ENCODE data around the gene SCUBE1. TPM values are rescaled to one million over a fixed set of nuclear protein-coding genes. Genes with fewer than 3 reads are reported as not detected.
A peak's percentile ranks its signal among the peaks of the same experiment; 100 is the strongest.

Gene SCUBE1
- total RNA-seq, 1 donor from 2014 or later: not detected

- no peaks in the 10 kb centered on the region for H3K27me3 Mint-ChIP-seq
- intact Hi-C loops (cut with micrococcal nuclease): no loop called here
- no peak for DNase-seq
- no peaks in the 10 kb centered on the region for H3K9me3 Mint-ChIP-seq
- no peaks in the 10 kb centered on the region for H3K36me3 Mint-ChIP-seq (ENCODE audit: low read depth)
- H3K4me1 Mint-ChIP-seq: peaks cover 26% of the 10 kb centered on the region
- H3K4me3 Mint-ChIP-seq: no peak overlapping the region
- no peak overlapping the region for H3K27ac Mint-ChIP-seq
Measured at GRCh38 chr22:43267981-43268660, 75.1 kb downstream of the SCUBE1 start.

- Mint-ChIP-seq H3K27ac (no peak overlapping the region), H3K27me3 (no peaks in the 10 kb centered on the region), H3K4me1 (peaks cover 33% of the 10 kb centered on the region), H3K4me3 (no peak overlapping the region), H3K9me3 (no peaks in the 10 kb centered on the region), H3K36me3 (ENCODE audit: low read depth) (no peaks in the 10 kb centered on the region)
- no peak for DNase-seq
- intact Hi-C loops (cut with micrococcal nuclease): no loop called here
Measured at GRCh38 chr22:43267332-43267980, 75.7 kb downstream of the SCUBE1 start.

- intact Hi-C loops (cut with micrococcal nuclease): no loop called here
- H3K27me3 Mint-ChIP-seq: no peaks in the 10 kb centered on the region
- H3K4me1 Mint-ChIP-seq: peaks cover 31% of the 10 kb centered on the region
- H3K27ac Mint-ChIP-seq: peak overlapping the region; percentile 30
- H3K36me3 Mint-ChIP-seq (ENCODE audit: low read depth): no peaks in the 10 kb centered on the region
- H3K9me3 Mint-ChIP-seq: no peaks in the 10 kb centered on the region
- no peak overlapping the region for H3K4me3 Mint-ChIP-seq
- DNase-seq: no peak
Measured at GRCh38 chr22:43266076-43266475, 77.1 kb downstream of the SCUBE1 start.

GRCh38 chr22:43263645-43264514 is 79.3 kb downstream of the SCUBE1 start:
- intact Hi-C loops (cut with micrococcal nuclease): loop anchor here (2.0 kb wide), 1 partner anchor 77 kb away; the partner anchor contains the start of gene TTLL12
- no peaks in the 10 kb centered on the region for H3K9me3 Mint-ChIP-seq
- no peaks in the 10 kb centered on the region for H3K27me3 Mint-ChIP-seq

GRCh38 chr22:43262990-43263644 is 80.1 kb downstream of the SCUBE1 start:
- peak overlapping the region; percentile 86 for H3K27ac Mint-ChIP-seq
- intact Hi-C loops (cut with micrococcal nuclease): loop anchor here (2.0 kb wide), 1 partner anchor 76 kb away; the partner anchor contains the start of gene TTLL12
- H3K4me3 Mint-ChIP-seq: peak overlapping the region; percentile 66
- no peaks in the 10 kb centered on the region for H3K27me3 Mint-ChIP-seq
- H3K36me3 Mint-ChIP-seq (ENCODE audit: low read depth): no peaks in the 10 kb centered on the region
- peaks cover 26% of the 10 kb centered on the region for H3K4me1 Mint-ChIP-seq
- DNase-seq: peak; percentile 86
- no peaks in the 10 kb centered on the region for H3K9me3 Mint-ChIP-seq

More at GRCh38 chr22:43263645-43264514, 79.3 kb downstream of the SCUBE1 start:
- peak; percentile 95 for DNase-seq
- Mint-ChIP-seq H3K4me3 (peak overlapping the region; percentile 66), H3K36me3 (ENCODE audit: low read depth) (no peaks in the 10 kb centered on the region), H3K27ac (peak overlapping the region; percentile 86), H3K4me1 (peaks cover 26% of the 10 kb centered on the region)

GRCh38 chr22:43260331-43261231 is 82.6 kb downstream of the SCUBE1 start:
- H3K36me3 Mint-ChIP-seq (ENCODE audit: low read depth): no peaks in the 10 kb centered on the region
- H3K4me1 Mint-ChIP-seq: peaks cover 36% of the 10 kb centered on the region
- DNase-seq: no peak
- H3K27me3 Mint-ChIP-seq: peaks cover 7% of the 10 kb centered on the region
- H3K4me3 Mint-ChIP-seq: no peak overlapping the region
- intact Hi-C loops (cut with micrococcal nuclease): no loop called here
- H3K27ac Mint-ChIP-seq: no peak overlapping the region
- no peaks in the 10 kb centered on the region for H3K9me3 Mint-ChIP-seq

GRCh38 chr22:43257961-43258360 is 85.2 kb downstream of the SCUBE1 start:
- DNase-seq: no peak
- Mint-ChIP-seq H3K4me3 (no peak overlapping the region), H3K4me1 (peaks cover 15% of the 10 kb centered on the region), H3K27me3 (peaks cover 9% of the 10 kb centered on the region), H3K27ac (no peak overlapping the region), H3K36me3 (ENCODE audit: low read depth) (no peaks in the 10 kb centered on the region), H3K9me3 (no peaks in the 10 kb centered on the region)
- intact Hi-C loops (cut with micrococcal nuclease): no loop called here

GRCh38 chr22:43257549-43257948 is 85.6 kb downstream of the SCUBE1 start:
- H3K36me3 Mint-ChIP-seq (ENCODE audit: low read depth): no peaks in the 10 kb centered on the region
- intact Hi-C loops (cut with micrococcal nuclease): no loop called here
- no peak overlapping the region for H3K4me3 Mint-ChIP-seq
- H3K27ac Mint-ChIP-seq: no peak overlapping the region
- peaks cover 9% of the 10 kb centered on the region for H3K27me3 Mint-ChIP-seq
- peaks cover 11% of the 10 kb centered on the region for H3K4me1 Mint-ChIP-seq
- no peak for DNase-seq
- no peaks in the 10 kb centered on the region for H3K9me3 Mint-ChIP-seq

- Mint-ChIP-seq H3K36me3 (ENCODE audit: low read depth) (no peaks in the 10 kb centered on the region), H3K9me3 (no peaks in the 10 kb centered on the region), H3K27ac (no peak overlapping the region), H3K27me3 (peaks cover 9% of the 10 kb centered on the region), H3K4me3 (no peak overlapping the region), H3K4me1 (peaks cover 10% of the 10 kb centered on the region)
- no peak for DNase-seq
- intact Hi-C loops (cut with micrococcal nuclease): no loop called here
Measured at GRCh38 chr22:43256976-43257545, 86.1 kb downstream of the SCUBE1 start.

- no peak overlapping the region for H3K4me3 Mint-ChIP-seq
- peaks cover 10% of the 10 kb centered on the region for H3K4me1 Mint-ChIP-seq
- no peaks in the 10 kb centered on the region for H3K9me3 Mint-ChIP-seq
- no peaks in the 10 kb centered on the region for H3K36me3 Mint-ChIP-seq (ENCODE audit: low read depth)
- DNase-seq: no peak
- peaks cover 9% of the 10 kb centered on the region for H3K27me3 Mint-ChIP-seq
- no peak overlapping the region for H3K27ac Mint-ChIP-seq
- intact Hi-C loops (cut with micrococcal nuclease): no loop called here
Measured at GRCh38 chr22:43256569-43256968, 86.6 kb downstream of the SCUBE1 start.

GRCh38 chr22:43255299-43255698 is 87.9 kb downstream of the SCUBE1 start:
- intact Hi-C loops (cut with micrococcal nuclease): no loop called here
- no peak overlapping the region for H3K27ac Mint-ChIP-seq
- no peaks in the 10 kb centered on the region for H3K9me3 Mint-ChIP-seq
- H3K4me1 Mint-ChIP-seq: peaks cover 10% of the 10 kb centered on the region
- H3K36me3 Mint-ChIP-seq (ENCODE audit: low read depth): no peaks in the 10 kb centered on the region
- H3K4me3 Mint-ChIP-seq: no peak overlapping the region
- no peak for DNase-seq
- peaks cover 9% of the 10 kb centered on the region for H3K27me3 Mint-ChIP-seq

- DNase-seq: no peak
- H3K4me1 Mint-ChIP-seq: peaks cover 10% of the 10 kb centered on the region
- peaks cover 9% of the 10 kb centered on the region for H3K27me3 Mint-ChIP-seq
- no peaks in the 10 kb centered on the region for H3K36me3 Mint-ChIP-seq (ENCODE audit: low read depth)
- H3K27ac Mint-ChIP-seq: no peak overlapping the region
- intact Hi-C loops (cut with micrococcal nuclease): no loop called here
- no peaks in the 10 kb centered on the region for H3K9me3 Mint-ChIP-seq
- no peak overlapping the region for H3K4me3 Mint-ChIP-seq
Measured at GRCh38 chr22:43253839-43254238, 89.3 kb downstream of the SCUBE1 start.

Data from activated CD4-positive, alpha-beta T cell treated with anti-CD3 and anti-CD28 coated beads, Interleukin-2, amount 10 ng/mL, durations not matched to agents 24 days and 14 days (primary cell).